Measurements from ENCODE around the gene OBSL1. TPM values are rescaled to one million over a fixed set of nuclear protein-coding genes. Genes with fewer than 3 reads are reported as not detected.

Gene OBSL1
- total and polyA plus RNA-seq, 4 donors: 14.2 to 35.3 (median 27.3) TPM

DNA sequence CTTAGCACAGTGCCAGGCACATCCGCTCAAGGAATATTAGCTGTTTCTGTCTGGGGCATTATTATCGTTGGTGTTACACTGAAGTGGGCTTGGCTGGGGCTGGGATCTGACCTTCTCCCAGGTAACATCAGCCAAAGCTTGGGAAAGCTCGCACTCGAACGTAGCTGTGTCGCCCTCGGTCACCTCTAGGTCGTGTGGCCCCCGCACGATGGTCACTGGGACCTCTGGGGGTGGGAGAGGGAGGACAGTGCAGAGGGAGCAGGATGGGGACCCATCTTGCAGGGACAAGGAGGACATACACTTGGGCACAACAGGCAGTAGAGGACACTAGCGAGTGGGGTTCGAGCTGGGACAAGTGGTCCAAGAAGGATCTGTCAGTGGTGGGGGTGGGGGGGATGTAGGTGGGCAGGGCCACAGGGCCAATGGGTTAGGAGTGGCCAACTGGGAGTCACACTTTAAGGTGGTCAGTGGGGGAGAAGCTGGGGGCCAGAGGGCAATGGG is 17.8 kb downstream of the OBSL1 start:
- Histone ChIP-seq H3K4me3 (ENCODE audit: low read depth in 1 of 3, low read length in 3 of 3) (no peak overlapping the region), H3K27ac (ENCODE audit: low read depth in 1 of 2, low read length in 2 of 2) (no peak overlapping the region), H3K27me3 (ENCODE audit: control insufficient read depth in 4 of 4, insufficient read depth in 4 of 4, low read length in 3 of 4) (peaks cover 0 to 7% (median 0%) of the 10 kb centered on the region in 4 donors), H3K36me3 (ENCODE audit: control insufficient read depth in 4 of 4, insufficient read depth in 3 of 4, low read depth in 1 of 4, low read length in 3 of 4) (no peaks in the 10 kb centered on the region), H3K9ac (ENCODE audit: low read depth in 1 of 2, low read length in 2 of 2) (no peak overlapping the region), H3K9me3 (ENCODE audit: control insufficient read depth in 4 of 4, low read length in 3 of 4) (no peaks in the 10 kb centered on the region), H3K4me1 (ENCODE audit: control insufficient read depth in 4 of 4, insufficient read depth in 4 of 4, low read length in 3 of 4) (peaks cover 5 to 15% (median 12%) of the 10 kb centered on the region in 4 donors)
- TF ChIP-seq, protein P1, sequence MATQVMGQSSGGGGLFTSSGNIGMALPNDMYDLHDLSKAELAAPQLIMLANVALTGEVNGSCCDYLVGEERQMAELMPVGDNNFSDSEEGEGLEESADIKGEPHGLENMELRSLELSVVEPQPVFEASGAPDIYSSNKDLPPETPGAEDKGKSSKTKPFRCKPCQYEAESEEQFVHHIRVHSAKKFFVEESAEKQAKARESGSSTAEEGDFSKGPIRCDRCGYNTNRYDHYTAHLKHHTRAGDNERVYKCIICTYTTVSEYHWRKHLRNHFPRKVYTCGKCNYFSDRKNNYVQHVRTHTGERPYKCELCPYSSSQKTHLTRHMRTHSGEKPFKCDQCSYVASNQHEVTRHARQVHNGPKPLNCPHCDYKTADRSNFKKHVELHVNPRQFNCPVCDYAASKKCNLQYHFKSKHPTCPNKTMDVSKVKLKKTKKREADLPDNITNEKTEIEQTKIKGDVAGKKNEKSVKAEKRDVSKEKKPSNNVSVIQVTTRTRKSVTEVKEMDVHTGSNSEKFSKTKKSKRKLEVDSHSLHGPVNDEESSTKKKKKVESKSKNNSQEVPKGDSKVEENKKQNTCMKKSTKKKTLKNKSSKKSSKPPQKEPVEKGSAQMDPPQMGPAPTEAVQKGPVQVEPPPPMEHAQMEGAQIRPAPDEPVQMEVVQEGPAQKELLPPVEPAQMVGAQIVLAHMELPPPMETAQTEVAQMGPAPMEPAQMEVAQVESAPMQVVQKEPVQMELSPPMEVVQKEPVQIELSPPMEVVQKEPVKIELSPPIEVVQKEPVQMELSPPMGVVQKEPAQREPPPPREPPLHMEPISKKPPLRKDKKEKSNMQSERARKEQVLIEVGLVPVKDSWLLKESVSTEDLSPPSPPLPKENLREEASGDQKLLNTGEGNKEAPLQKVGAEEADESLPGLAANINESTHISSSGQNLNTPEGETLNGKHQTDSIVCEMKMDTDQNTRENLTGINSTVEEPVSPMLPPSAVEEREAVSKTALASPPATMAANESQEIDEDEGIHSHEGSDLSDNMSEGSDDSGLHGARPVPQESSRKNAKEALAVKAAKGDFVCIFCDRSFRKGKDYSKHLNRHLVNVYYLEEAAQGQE (IDR thresholded peaks at IDR 0.05): no peak
- TF ChIP-seq TAF1 (conservative IDR thresholded peaks at IDR 0.05) (no peak), HNF4G (IDR thresholded peaks at IDR 0.05) (no peak), HNF4A (conservative IDR thresholded peaks at IDR 0.05) (no peak), FOXA2 (IDR thresholded peaks at IDR 0.05) (no peak)
- WGBS: 82% methylated on average over 12 of the region's 12 CpGs
- no peak for DNase-seq (ENCODE audit: low spot score)

DNA sequence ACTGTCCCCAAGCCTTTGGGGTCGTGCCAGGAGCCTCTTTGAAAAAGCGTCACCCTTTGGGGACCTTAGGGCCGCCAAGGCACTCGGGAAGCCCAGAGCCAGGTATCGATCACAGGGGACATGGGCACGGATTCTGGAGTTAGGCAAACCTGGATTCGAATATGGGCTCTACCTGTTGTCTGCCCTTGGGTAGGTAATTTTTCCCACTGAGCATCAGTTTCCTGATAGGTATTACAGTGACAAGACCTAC is 18.2 kb downstream of the OBSL1 start:
- peak overlapping the region in 2 of 3 donors; percentile 56 to 67 for H3K4me3 ChIP-seq (ENCODE audit: low read depth in 1 of 3, low read length in 3 of 3)
- H3K27ac ChIP-seq (ENCODE audit: low read depth in 1 of 2, low read length in 2 of 2): no peak overlapping the region
- no peaks in the 10 kb centered on the region for H3K9me3 ChIP-seq (ENCODE audit: control insufficient read depth in 4 of 4, low read length in 3 of 4)
- DNase-seq (ENCODE audit: low spot score): no peak
- H3K4me1 ChIP-seq (ENCODE audit: control insufficient read depth in 4 of 4, insufficient read depth in 4 of 4, low read length in 3 of 4): peaks cover 5 to 15% (median 12%) of the 10 kb centered on the region in 4 donors
- H3K36me3 ChIP-seq (ENCODE audit: control insufficient read depth in 4 of 4, insufficient read depth in 3 of 4, low read depth in 1 of 4, low read length in 3 of 4): no peaks in the 10 kb centered on the region
- WGBS: 26% methylated on average over 7 of the region's 7 CpGs
- TF ChIP-seq, protein P2, sequence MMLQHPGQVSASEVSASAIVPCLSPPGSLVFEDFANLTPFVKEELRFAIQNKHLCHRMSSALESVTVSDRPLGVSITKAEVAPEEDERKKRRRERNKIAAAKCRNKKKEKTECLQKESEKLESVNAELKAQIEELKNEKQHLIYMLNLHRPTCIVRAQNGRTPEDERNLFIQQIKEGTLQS (IDR thresholded peaks at IDR 0.05): no peak
- TF ChIP-seq, protein P1 (IDR thresholded peaks at IDR 0.05): no peak
- TF ChIP-seq FOXA1 (IDR thresholded peaks at IDR 0.05) (no peak), GABPA (IDR thresholded peaks at IDR 0.05 in 1 of 2, conservative IDR thresholded peaks at IDR 0.05 in 1 of 2) (no peak), HNF4G (IDR thresholded peaks at IDR 0.05) (no peak), SP1 (IDR thresholded peaks at IDR 0.05) (no peak), YY1 (IDR thresholded peaks at IDR 0.05) (no peak)
- TF ChIP-seq, protein P3, sequence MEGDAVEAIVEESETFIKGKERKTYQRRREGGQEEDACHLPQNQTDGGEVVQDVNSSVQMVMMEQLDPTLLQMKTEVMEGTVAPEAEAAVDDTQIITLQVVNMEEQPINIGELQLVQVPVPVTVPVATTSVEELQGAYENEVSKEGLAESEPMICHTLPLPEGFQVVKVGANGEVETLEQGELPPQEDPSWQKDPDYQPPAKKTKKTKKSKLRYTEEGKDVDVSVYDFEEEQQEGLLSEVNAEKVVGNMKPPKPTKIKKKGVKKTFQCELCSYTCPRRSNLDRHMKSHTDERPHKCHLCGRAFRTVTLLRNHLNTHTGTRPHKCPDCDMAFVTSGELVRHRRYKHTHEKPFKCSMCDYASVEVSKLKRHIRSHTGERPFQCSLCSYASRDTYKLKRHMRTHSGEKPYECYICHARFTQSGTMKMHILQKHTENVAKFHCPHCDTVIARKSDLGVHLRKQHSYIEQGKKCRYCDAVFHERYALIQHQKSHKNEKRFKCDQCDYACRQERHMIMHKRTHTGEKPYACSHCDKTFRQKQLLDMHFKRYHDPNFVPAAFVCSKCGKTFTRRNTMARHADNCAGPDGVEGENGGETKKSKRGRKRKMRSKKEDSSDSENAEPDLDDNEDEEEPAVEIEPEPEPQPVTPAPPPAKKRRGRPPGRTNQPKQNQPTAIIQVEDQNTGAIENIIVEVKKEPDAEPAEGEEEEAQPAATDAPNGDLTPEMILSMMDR (IDR thresholded peaks at IDR 0.05; ENCODE audit: low read depth, low read length, missing input control): no peak
- TF ChIP-seq, protein P4, sequence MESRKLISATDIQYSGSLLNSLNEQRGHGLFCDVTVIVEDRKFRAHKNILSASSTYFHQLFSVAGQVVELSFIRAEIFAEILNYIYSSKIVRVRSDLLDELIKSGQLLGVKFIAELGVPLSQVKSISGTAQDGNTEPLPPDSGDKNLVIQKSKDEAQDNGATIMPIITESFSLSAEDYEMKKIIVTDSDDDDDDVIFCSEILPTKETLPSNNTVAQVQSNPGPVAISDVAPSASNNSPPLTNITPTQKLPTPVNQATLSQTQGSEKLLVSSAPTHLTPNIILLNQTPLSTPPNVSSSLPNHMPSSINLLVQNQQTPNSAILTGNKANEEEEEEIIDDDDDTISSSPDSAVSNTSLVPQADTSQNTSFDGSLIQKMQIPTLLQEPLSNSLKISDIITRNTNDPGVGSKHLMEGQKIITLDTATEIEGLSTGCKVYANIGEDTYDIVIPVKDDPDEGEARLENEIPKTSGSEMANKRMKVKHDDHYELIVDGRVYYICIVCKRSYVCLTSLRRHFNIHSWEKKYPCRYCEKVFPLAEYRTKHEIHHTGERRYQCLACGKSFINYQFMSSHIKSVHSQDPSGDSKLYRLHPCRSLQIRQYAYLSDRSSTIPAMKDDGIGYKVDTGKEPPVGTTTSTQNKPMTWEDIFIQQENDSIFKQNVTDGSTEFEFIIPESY (IDR thresholded peaks at IDR 0.05): no peak
- H3K27me3 ChIP-seq (ENCODE audit: control insufficient read depth in 4 of 4, insufficient read depth in 4 of 4, low read length in 3 of 4): peaks cover 0 to 7% (median 0%) of the 10 kb centered on the region in 4 donors
- no peak overlapping the region for H3K9ac ChIP-seq (ENCODE audit: low read depth in 1 of 2, low read length in 2 of 2)

Measured in liver (tissue), 9 donors.